B cell (primary cell): ENCODE measurements around the gene HINFP.

ENCODE experiments used
- CTCF ChIP-seq: fragments of 200-600 bp; IDR thresholded peaks from one replicate; pipeline ENCODE4 v1.8.0; 2022; ENCODE audit warnings: antibody characterized with exemption, mild to moderate bottlenecking
- EZH2 ChIP-seq: IDR thresholded peaks from 2 replicates; pipeline ENCODE4 v1.6.1; 2012; ENCODE audit warnings: borderline replicate concordance, low read depth, mild to moderate bottlenecking, moderate library complexity, low read length; ENCODE audit not compliant: insufficient read depth, poor library complexity, severe bottlenecking

DNA sequence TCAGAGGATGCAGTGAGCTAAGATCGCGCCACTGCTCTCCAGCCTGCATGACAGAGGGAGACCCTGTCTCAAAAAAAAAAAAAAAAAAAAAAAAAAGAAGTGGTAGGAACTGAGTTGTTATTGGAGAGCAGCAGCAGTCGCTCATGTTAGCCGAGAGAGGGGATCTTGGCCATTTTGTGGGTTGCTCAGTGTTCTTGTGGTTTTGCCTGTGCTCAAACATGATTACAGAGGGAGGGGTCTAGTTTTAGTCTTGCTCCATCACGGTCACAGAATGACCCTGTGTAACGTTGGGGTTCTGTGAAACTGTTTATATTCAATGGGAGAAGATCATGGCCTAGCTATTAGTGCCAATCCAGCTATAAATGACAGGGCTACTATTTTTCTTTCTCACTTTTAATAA is 21.7 kb upstream of the HINFP start:
- no peak for TF ChIP-seq CTCF
- TF ChIP-seq EZH2: no peak
